ENCODE data around the gene CLECL1.

DNA sequence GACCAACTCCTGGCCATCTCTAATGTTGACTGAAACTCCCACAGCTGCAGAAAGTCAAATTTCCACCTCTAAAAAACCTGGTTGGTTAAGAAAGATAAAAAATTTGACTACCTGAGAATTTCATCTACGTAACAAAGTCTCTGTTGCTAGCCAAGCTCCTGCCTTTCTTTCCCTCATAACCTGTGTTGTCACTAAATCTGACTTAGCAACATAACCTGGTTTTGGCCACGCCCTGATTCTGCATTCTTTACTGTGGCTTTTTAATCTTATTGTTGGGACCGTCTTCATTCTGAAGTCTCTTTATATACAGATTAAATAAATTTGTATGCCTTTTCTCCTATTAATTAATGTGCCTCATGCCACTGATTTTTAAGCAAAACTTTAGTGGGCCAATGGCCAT lies 43.9 kb upstream of the CLECL1 start:
- TF ChIP-seq CTCF (IDR thresholded peaks at IDR 0.05; ENCODE audit: low read depth, low read length, missing input control) (no peak), YY1 (IDR thresholded peaks at IDR 0.05) (no peak), GABPA (IDR thresholded peaks at IDR 0.05 in 1 of 2, conservative IDR thresholded peaks at IDR 0.05 in 1 of 2) (no peak), TAF1 (conservative IDR thresholded peaks at IDR 0.05) (no peak), HNF4G (IDR thresholded peaks at IDR 0.05) (no peak)
- TF ChIP-seq, protein P1, sequence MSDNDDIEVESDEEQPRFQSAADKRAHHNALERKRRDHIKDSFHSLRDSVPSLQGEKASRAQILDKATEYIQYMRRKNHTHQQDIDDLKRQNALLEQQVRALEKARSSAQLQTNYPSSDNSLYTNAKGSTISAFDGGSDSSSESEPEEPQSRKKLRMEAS (IDR thresholded peaks at IDR 0.05): no peak

Measured in liver (tissue), 3 donors.